HG03060 (cell line): ENCODE results near the gene ERAL1.
"Not testable (repeated sequence)": the region's sequence is repeated elsewhere in the genome, so short reads cannot be mapped to it uniquely, and the experiment has no call there.

Experiments used
- ATAC-seq: cut with Tn5 transposase; IDR thresholded peaks from one replicate; pipeline ENCODE4 v1.9.1; 2021; ENCODE audit warnings: low read depth, moderate number of reproducible peaks; ENCODE audit not compliant: unreplicated experiment

The ERAL1 gene

GRCh38 chr17:28877150-28877711, 22.4 kb downstream of the ERAL1 start:
- not testable (repeated sequence) for ATAC-seq

- no peak for ATAC-seq
Observed at GRCh38 chr17:28878158-28878910, 23.5 kb downstream of the ERAL1 start.

GRCh38 chr17:28878981-28879380, 24.2 kb downstream of the ERAL1 start:
- no peak for ATAC-seq

- ATAC-seq, result no peak
Observed at GRCh38 chr17:28879886-28880571, 25.2 kb downstream of the ERAL1 start.

GRCh38 chr17:28880572-28880945, 25.7 kb downstream of the ERAL1 start:
- ATAC-seq, result no peak

- ATAC-seq, result no peak
Observed at GRCh38 chr17:28881533-28882056, 26.8 kb downstream of the ERAL1 start.

- ATAC-seq, result no peak
Observed at GRCh38 chr17:28882154-28882895, 27.5 kb downstream of the ERAL1 start.

GRCh38 chr17:28883967-28884702, 29.3 kb downstream of the ERAL1 start:
- no peak for ATAC-seq

- no peak for ATAC-seq
Observed at GRCh38 chr17:28885363-28885762, 30.5 kb downstream of the ERAL1 start.

- ATAC-seq, result no peak
Observed at GRCh38 chr17:28885951-28886350, 31.1 kb downstream of the ERAL1 start.

GRCh38 chr17:28887871-28888471, 33.2 kb downstream of the ERAL1 start:
- ATAC-seq, result no peak

- no peak for ATAC-seq
Observed at GRCh38 chr17:28888832-28889231, 34.0 kb downstream of the ERAL1 start.

- no peak for ATAC-seq
Observed at GRCh38 chr17:28889996-28890395, 35.2 kb downstream of the ERAL1 start.

GRCh38 chr17:28891201-28891600, 36.4 kb downstream of the ERAL1 start:
- ATAC-seq, result no peak

GRCh38 chr17:28892024-28892423, 37.2 kb downstream of the ERAL1 start:
- ATAC-seq, result no peak

- ATAC-seq, result not testable (repeated sequence)
Observed at GRCh38 chr17:28893248-28894183, 38.7 kb downstream of the ERAL1 start.

GRCh38 chr17:28895794-28896447, 41.1 kb downstream of the ERAL1 start:
- ATAC-seq, result no peak

GRCh38 chr17:28896491-28896883, 41.7 kb downstream of the ERAL1 start:
- ATAC-seq, result no peak
